HCT116 (cell line): ENCODE results near the gene SMTN. TPM values are rescaled to one million over a fixed set of nuclear protein-coding genes. Genes with fewer than 3 reads are reported as not detected.

Experiments used
- ATAC-seq: fragments of 200-7000 bp; cut with Tn5 transposase; 2 replicates; pipeline ENCODE4 v1.9.1; 2020; ENCODE audit warnings: mild to moderate bottlenecking, moderate library complexity
- BruUV-seq: library from RNA; stranded (reverse); fragments of 400-500 nt; replicated peaks from 2 replicates; lab custom pipeline; 2021; lab: Mats Ljungman, UMichigan
- CTCF ChIA-PET: fragments of 300-600 bp; sonication (Branson Sonifier 250); formaldehyde crosslinking; loops from one replicate; lab custom pipeline; 2021; ENCODE audit warnings: antibody characterized with exemption; lab: Charles Lee
- POLR2A ChIA-PET: fragments of 300-600, 350-600 bp; sonication (Branson Sonifier 250); formaldehyde crosslinking; loops from one replicate; lab custom pipeline; 2021; ENCODE audit warnings: antibody characterized with exemption; lab: Charles Lee
- RAD21 ChIA-PET, 2 experiments: fragments of 300-600 bp; sonication (Branson Sonifier 250); formaldehyde crosslinking; loops; one replicate each; lab custom pipeline; 2023; ENCODE audit warnings: low total read pairs in 2 of 2; ENCODE audit not compliant: uncharacterized antibody in 2 of 2, unreplicated experiment in 2 of 2, low non-redundant PET in 1 of 2; lab: Charles Lee
- DNase-seq: peaks from one replicate; pipeline ENCODE4 v3.0.0-alpha.2; 2010; ENCODE audit warnings: low read depth, low spot score
- H2AFZ ChIP-seq: fragments of 200-600 bp; shearing (Covaris generic), sonication (generic); 2 replicates; pipeline ENCODE4 v1.6.1; 2017; ENCODE audit warnings: low read depth, mixed run types, mixed read lengths, antibody characterized with exemption, low read length; ENCODE audit not compliant: poor library complexity, severe bottlenecking
- H3K27ac ChIP-seq: 2 replicates; pipeline ENCODE4 v1.5.1; 2012; ENCODE audit warnings: low read depth, low read length
- H3K27me3 ChIP-seq: fragments of 200-600 bp; sonication (generic); 2 replicates; pipeline ENCODE4 v1.6.1; 2016; ENCODE audit warnings: mixed run types, low read length, mixed read lengths; ENCODE audit not compliant: insufficient read depth
- H3K36me3 ChIP-seq, 2 experiments: fragments of 200-500 bp in 1 of 2; fragments of 200-600 bp in 1 of 2; sonication (Bioruptor generic) in 1 of 2; sonication (generic) in 1 of 2; 2 replicates each; pipeline versions ENCODE4 v1.5.1 to v1.6.1; 2014 to 2016; ENCODE audit warnings: low read length in 2 of 2, inconsistent platforms in 1 of 2, mixed read lengths in 1 of 2, mixed run types in 1 of 2; ENCODE audit not compliant: insufficient read depth in 2 of 2, control insufficient read depth in 1 of 2
- H3K4me1 ChIP-seq, 2 experiments: fragments of 200-600 bp in 1 of 2; sonication (generic) in 1 of 2; 2 replicates each; pipeline versions ENCODE4 v1.5.1 to v1.6.1; 2012 to 2017; ENCODE audit warnings: low read length in 2 of 2, inconsistent platforms in 1 of 2, mild to moderate bottlenecking in 1 of 2, mixed read lengths in 1 of 2, mixed run types in 1 of 2, moderate library complexity in 1 of 2; ENCODE audit not compliant: insufficient read depth in 2 of 2, control insufficient read depth in 1 of 2
- H3K4me2 ChIP-seq: fragments of 200-600 bp; sonication (generic); 2 replicates; pipeline ENCODE4 v1.6.1; 2017; ENCODE audit warnings: mixed run types, low read length, mixed read lengths
- H3K4me3 ChIP-seq, 2 experiments: fragments of 200-600 bp in 1 of 2; sonication (generic) in 1 of 2; replicated peaks in 1 of 2; 2 replicates each; pipeline ENCODE4 v1.5.1; 2011 to 2016; ENCODE audit warnings: low read length in 2 of 2, control low read depth in 1 of 2, low read depth in 1 of 2, mild to moderate bottlenecking in 1 of 2, mixed read lengths in 1 of 2, mixed run types in 1 of 2
- H3K79me2 ChIP-seq: fragments of 200-600 bp; sonication (generic); 2 replicates; pipeline ENCODE4 v1.6.1; 2017; ENCODE audit warnings: mild to moderate bottlenecking, mixed run types, low read length, moderate library complexity, mixed read lengths; ENCODE audit not compliant: insufficient read depth
- H3K9ac ChIP-seq: fragments of 200-600 bp; sonication (generic); 2 replicates; pipeline ENCODE4 v1.6.1; 2016; ENCODE audit warnings: low read length, mixed read lengths
- H3K9me2 ChIP-seq: fragments of 200-600 bp; sonication (generic), shearing (Covaris generic); 2 replicates; pipeline ENCODE4 v1.6.1; 2017; ENCODE audit warnings: mixed run types, mild to moderate bottlenecking, moderate library complexity; ENCODE audit not compliant: insufficient read depth
- H3K9me3 ChIP-seq, 2 experiments: fragments of 200-500 bp in 1 of 2; fragments of 200-600 bp in 1 of 2; sonication (Bioruptor generic) in 1 of 2; sonication (generic) in 1 of 2; 2 replicates each; pipeline ENCODE4 v1.6.1; 2014 to 2017; ENCODE audit warnings: low read length in 2 of 2, mixed read lengths in 2 of 2, inconsistent platforms in 1 of 2, low read depth in 1 of 2, mild to moderate bottlenecking in 1 of 2, mixed run types in 1 of 2, moderate library complexity in 1 of 2; ENCODE audit not compliant: control insufficient read depth in 1 of 2, insufficient read depth in 1 of 2
- H4K20me1 ChIP-seq: fragments of 200-600 bp; sonication (generic), shearing (Covaris generic); 2 replicates; pipeline ENCODE4 v1.6.1; 2017; ENCODE audit warnings: mixed run types, mild to moderate bottlenecking, moderate library complexity; ENCODE audit not compliant: insufficient read depth
- CBX3 ChIP-seq: IDR thresholded peaks from 2 replicates; pipeline ENCODE4 v1.6.1; 2012; ENCODE audit warnings: low read depth
- EGR1 ChIP-seq: IDR thresholded peaks from 2 replicates; pipeline ENCODE4 v1.6.1; 2012; ENCODE audit warnings: low read depth
- ELF1 ChIP-seq: IDR thresholded peaks from 2 replicates; pipeline ENCODE4 v1.6.1; 2012; ENCODE audit warnings: low read depth, borderline replicate concordance
- EZH2 ChIP-seq: fragments of 200-600 bp; sonication (generic); IDR thresholded peaks from 2 replicates; pipeline ENCODE4 v1.6.1; 2017; ENCODE audit warnings: antibody characterized with exemption, mixed run types
- JUND ChIP-seq: IDR thresholded peaks from 2 replicates; pipeline ENCODE4 v1.6.1; 2012
- POLR2AphosphoS5 ChIP-seq: IDR thresholded peaks from 2 replicates; pipeline ENCODE4 v1.6.1; 2011; ENCODE audit warnings: mild to moderate bottlenecking, low read depth, low read length, moderate library complexity
- RAD21 ChIP-seq: IDR thresholded peaks from 2 replicates; pipeline ENCODE4 v1.6.1; 2012; ENCODE audit warnings: low read depth, mild to moderate bottlenecking
- SIN3A ChIP-seq: IDR thresholded peaks from 2 replicates; pipeline ENCODE4 v1.6.1; 2012; ENCODE audit warnings: low read depth
- SP1 ChIP-seq: IDR thresholded peaks from 2 replicates; pipeline ENCODE4 v1.6.1; 2012; ENCODE audit warnings: low read depth
- SRF ChIP-seq: IDR thresholded peaks from 2 replicates; pipeline ENCODE4 v1.6.1; 2012; ENCODE audit warnings: low read depth
- YY1 ChIP-seq: IDR thresholded peaks from 2 replicates; pipeline ENCODE4 v1.6.1; 2011; ENCODE audit warnings: low read length, low read depth, moderate library complexity, mild to moderate bottlenecking; ENCODE audit not compliant: insufficient replicate concordance; ENCODE audit errors: extremely low read depth
- ZFX ChIP-seq: fragments of 450-650 bp; IDR thresholded peaks from 2 replicates; pipeline ENCODE4 v1.6.1; 2017
- ZNF274 ChIP-seq: fragments of 200-500 bp; sonication (Bioruptor generic); IDR thresholded peaks from 2 replicates; pipeline ENCODE4 v1.6.1; 2014; ENCODE audit warnings: mild to moderate bottlenecking, low read depth, low read length, inconsistent platforms
- intact Hi-C: fragments of 100-400 bp; cut with micrococcal nuclease; formaldehyde crosslinking; loops from 2 replicates; pipeline ENCODE4 v1.10.0; 2022
- total RNA-seq: library from RNA; stranded (reverse); gene quantifications from one replicate; pipeline ENCODE4 v1.2.1, GENCODE V29; 2021; ENCODE audit not compliant: unreplicated experiment
- TF ChIP-seq, protein P1 (sequence below): IDR thresholded peaks from 2 replicates; pipeline ENCODE4 v1.6.1; 2012

The SMTN gene
- total RNA-seq, 1 experiment from 2014 or later: 148 TPM

DNA sequence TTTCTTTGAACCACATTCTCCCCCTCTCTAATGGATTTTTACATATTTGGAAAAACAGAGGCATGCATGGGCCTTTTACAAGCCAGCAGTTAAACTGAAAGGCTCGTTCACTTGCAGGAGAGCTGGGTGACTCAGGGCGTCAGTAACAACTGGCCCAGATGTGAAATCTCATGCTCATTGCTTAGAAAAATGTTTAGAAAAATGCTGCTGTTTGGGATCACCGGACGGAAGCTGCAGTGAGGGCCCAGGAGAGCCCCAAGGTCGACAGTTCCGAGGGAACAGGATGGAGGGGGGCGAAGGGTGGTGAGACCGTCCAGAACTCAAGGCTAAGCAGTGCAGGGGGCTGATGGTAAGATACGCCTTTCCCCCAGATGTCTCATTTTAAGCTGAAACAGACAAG, 41.7 kb upstream of the SMTN start:
- H3K27me3 ChIP-seq: no peaks in the 10 kb centered on the region
- no TSS peak for BruUV-seq
- no peak overlapping the region for H2AFZ ChIP-seq
- no peak overlapping the region for H3K4me2 ChIP-seq
- intact Hi-C loops: no loop called here
- H3K4me1 ChIP-seq: no peaks in the 10 kb centered on the region
- no peaks in the 10 kb centered on the region for H3K79me2 ChIP-seq
- CTCF ChIA-PET: no interaction called here
- no peaks in the 10 kb centered on the region for H3K9me2 ChIP-seq
- RAD21 ChIA-PET: interaction anchor here in 1 of 2 experiments (0.5 kb wide), 1 partner anchor 1190 kb away, joined by 3 read pairs; no protein-coding TSS in a partner anchor
- H3K9ac ChIP-seq: no peak overlapping the region
- no peak for ATAC-seq
- no peak for DNase-seq
- H3K4me3 ChIP-seq: no peak overlapping the region
- TF ChIP-seq SIN3A (no peak), ELF1 (no peak), SP1 (no peak), EGR1 (no peak), SRF (no peak), CBX3 (no peak), ZNF274 (no peak), POLR2AphosphoS5 (no peak), JUND (no peak), ZFX (no peak), EZH2 (no peak), RAD21 (no peak), YY1 (no peak)
- TF ChIP-seq, protein P1, sequence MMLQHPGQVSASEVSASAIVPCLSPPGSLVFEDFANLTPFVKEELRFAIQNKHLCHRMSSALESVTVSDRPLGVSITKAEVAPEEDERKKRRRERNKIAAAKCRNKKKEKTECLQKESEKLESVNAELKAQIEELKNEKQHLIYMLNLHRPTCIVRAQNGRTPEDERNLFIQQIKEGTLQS: no peak
- no peaks in the 10 kb centered on the region for H3K9me3 ChIP-seq
- no peaks in the 10 kb centered on the region for H3K36me3 ChIP-seq
- no peaks in the 10 kb centered on the region for H4K20me1 ChIP-seq
- H3K27ac ChIP-seq: no peak overlapping the region
- POLR2A ChIA-PET: no interaction called here
